ENCODE results near the gene NDN. TPM values are rescaled to one million over a fixed set of nuclear protein-coding genes. Genes with fewer than 3 reads are reported as not detected.
A peak's percentile ranks its signal among the peaks of the same experiment; 100 is the strongest.

NDN gene
- total and polyA plus RNA-seq, 3 donors from 2014 or later: 60.7 to 117 (median 66.5) TPM

DNA sequence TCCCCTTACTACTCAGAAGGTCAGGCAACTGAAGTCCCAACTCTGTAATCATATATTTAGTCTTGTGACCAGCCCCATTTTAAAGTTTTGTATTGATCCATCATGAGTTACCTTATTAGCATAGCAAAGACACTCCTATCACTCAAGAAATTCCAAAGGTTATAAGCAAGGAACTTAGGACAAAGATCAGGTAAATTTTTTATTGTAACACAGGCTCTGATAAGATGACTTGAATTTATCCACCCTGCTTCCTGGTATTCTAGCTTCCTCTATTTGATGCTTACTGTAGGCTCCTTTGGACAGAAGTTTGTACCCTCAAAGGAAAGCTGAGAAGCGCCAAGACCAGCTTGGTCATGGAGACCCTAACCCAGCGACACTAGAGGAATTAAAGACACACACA lies 8.2 kb upstream of the NDN start:
- Histone ChIP-seq H3K4me3 (no peak overlapping the region), H3K4me1 (no peaks in the 10 kb centered on the region), H3K36me3 (ENCODE audit: low read depth, missing control alignments) (no peaks in the 10 kb centered on the region), H3K27ac (no peak overlapping the region), H3K9me3 (no peaks in the 10 kb centered on the region), H3K27me3 (no peaks in the 10 kb centered on the region)
- 72 to 89% methylated on average over 2 of the region's 2 CpGs for WGBS, 2 donors
- TF ChIP-seq, protein P1, sequence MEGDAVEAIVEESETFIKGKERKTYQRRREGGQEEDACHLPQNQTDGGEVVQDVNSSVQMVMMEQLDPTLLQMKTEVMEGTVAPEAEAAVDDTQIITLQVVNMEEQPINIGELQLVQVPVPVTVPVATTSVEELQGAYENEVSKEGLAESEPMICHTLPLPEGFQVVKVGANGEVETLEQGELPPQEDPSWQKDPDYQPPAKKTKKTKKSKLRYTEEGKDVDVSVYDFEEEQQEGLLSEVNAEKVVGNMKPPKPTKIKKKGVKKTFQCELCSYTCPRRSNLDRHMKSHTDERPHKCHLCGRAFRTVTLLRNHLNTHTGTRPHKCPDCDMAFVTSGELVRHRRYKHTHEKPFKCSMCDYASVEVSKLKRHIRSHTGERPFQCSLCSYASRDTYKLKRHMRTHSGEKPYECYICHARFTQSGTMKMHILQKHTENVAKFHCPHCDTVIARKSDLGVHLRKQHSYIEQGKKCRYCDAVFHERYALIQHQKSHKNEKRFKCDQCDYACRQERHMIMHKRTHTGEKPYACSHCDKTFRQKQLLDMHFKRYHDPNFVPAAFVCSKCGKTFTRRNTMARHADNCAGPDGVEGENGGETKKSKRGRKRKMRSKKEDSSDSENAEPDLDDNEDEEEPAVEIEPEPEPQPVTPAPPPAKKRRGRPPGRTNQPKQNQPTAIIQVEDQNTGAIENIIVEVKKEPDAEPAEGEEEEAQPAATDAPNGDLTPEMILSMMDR (IDR thresholded peaks at IDR 0.05): no peak
- TF ChIP-seq POLR2A (IDR thresholded peaks at IDR 0.05): no peak
- DNase-seq: no peak
- intact Hi-C loops (cut with DNase I; ENCODE audit: low total_unique reads): no loop called here

DNA sequence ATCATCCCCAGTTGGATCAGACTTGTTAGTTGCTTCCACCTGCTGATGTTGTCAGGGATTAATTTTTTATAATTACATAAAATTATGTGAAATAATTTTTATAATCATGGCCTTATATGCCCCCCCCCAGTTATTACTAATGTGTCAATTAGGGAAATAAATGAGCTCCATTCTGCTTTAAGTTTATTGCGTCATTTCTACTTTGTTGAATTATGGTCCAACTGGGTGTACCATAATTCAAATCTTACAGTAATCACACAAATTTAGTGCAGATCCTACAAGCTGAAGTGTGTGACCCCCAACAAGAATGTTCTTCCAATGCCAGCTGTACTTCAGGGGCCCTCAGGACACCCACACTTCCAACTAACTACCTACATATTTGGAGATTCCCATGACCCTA lies 7.5 kb upstream of the NDN start:
- intact Hi-C loops (cut with DNase I; ENCODE audit: low total_unique reads): no loop called here
- no peak overlapping the region for H3K4me3 ChIP-seq
- WGBS, 2 donors: 94 to 95% methylated on average over 1 of the region's 1 CpG

DNA sequence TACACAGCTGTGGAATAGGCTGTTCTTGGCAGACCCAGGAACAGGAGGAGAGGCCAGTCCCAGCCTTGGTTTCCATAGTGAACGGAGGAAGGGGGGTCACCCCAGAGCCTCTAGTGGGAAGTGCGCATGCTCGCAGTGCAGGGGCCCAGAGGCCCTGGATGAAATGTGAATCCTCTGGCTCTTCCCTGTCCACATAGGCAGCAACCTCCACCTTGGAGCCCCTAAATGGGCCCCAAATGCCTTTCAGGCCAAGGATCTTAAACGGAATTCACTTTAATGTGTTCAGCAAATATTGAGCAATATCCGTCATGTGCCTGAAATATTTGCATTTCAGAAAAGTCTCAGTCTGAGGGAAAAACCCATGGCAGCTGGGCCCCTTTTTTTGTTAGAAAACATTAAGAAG lies 3.3 kb upstream of the NDN start:
- H3K4me1 ChIP-seq: no peaks in the 10 kb centered on the region
- peak; percentile 76 for DNase-seq
- WGBS, 2 donors: 61 to 64% methylated on average over 5 of the region's 5 CpGs
- intact Hi-C loops (cut with DNase I; ENCODE audit: low total_unique reads): no loop called here
- no peak overlapping the region for H3K4me3 ChIP-seq
- no peak overlapping the region for H3K27ac ChIP-seq
- no peaks in the 10 kb centered on the region for H3K27me3 ChIP-seq
- TF ChIP-seq, protein P1 (IDR thresholded peaks at IDR 0.05): no peak
- TF ChIP-seq POLR2A (IDR thresholded peaks at IDR 0.05): no peak
- no peaks in the 10 kb centered on the region for H3K9me3 ChIP-seq
- no peaks in the 10 kb centered on the region for H3K36me3 ChIP-seq (ENCODE audit: low read depth, missing control alignments)

More for the DNA sequence above, 7.5 kb upstream of the NDN start:
- no peak overlapping the region for H3K27ac ChIP-seq
- no peaks in the 10 kb centered on the region for H3K9me3 ChIP-seq
- no peaks in the 10 kb centered on the region for H3K36me3 ChIP-seq (ENCODE audit: low read depth, missing control alignments)
- TF ChIP-seq, protein P1 (IDR thresholded peaks at IDR 0.05): no peak
- no peak for TF ChIP-seq POLR2A (IDR thresholded peaks at IDR 0.05)
- H3K4me1 ChIP-seq: no peaks in the 10 kb centered on the region
- DNase-seq: no peak
- no peaks in the 10 kb centered on the region for H3K27me3 ChIP-seq

DNA sequence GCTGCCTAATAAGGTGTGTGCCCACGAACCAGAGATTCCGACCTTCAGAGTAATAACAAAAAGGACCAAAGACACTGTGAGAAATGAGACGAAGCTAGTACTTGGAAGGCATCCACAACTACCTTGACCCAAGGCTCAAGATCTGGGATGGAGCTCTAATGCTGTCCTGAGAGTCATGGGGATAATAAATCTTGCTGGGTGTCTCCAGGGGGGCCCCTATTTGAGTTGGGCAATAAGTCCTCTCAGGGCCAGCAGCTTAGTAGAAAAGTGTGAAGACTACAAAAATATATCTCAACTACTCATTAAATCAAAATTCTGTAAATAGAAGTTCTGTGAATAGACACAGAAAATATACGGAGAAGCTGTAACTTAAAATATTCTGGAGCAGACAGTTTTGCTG lies 2.9 kb upstream of the NDN start:
- Histone ChIP-seq H3K27ac (peak overlapping the region in 1 of 2 donors; percentile 22), H3K9me3 (no peaks in the 10 kb centered on the region), H3K27me3 (no peaks in the 10 kb centered on the region), H3K4me1 (no peaks in the 10 kb centered on the region), H3K4me3 (no peak overlapping the region), H3K36me3 (ENCODE audit: low read depth, missing control alignments) (no peaks in the 10 kb centered on the region)
- intact Hi-C loops (cut with DNase I; ENCODE audit: low total_unique reads): no loop called here
- no peak for TF ChIP-seq POLR2A (IDR thresholded peaks at IDR 0.05)
- TF ChIP-seq, protein P1 (IDR thresholded peaks at IDR 0.05): no peak
- WGBS, 2 donors: 56 to 70% methylated on average over 4 of the region's 4 CpGs
- DNase-seq: no peak

DNA sequence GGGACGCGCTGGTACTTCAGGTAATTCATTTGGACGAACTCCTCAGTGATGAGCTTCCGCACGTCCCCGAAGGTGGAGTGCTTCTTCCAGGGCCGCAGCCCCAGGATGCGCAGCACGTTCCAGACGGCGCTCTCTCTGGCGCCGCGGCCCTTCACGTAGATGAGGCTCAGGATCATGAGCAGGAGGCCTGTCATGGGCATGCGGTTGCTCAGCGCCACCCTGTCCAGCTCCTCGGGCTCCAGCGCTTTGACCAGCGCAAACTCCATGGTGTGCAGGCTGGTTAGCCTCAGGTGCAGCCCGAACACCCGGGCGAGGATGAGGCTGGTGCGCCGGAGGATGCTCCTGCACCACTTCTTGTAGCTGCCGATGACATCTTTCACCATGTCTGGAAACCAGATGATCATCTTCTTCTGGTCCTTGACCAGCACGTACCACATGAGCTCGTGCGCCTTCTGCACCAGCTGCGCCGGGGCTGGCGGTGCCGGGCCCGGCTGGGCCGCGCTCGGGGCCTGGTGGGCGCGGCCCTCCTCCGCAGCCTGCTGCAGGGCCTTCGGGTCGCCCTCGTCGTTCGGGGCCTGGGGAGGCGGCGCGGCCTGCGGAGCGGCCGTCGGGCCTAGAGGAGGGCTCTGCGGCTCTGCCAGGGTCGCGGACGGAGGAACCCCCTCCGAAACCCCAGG lies 501 bp downstream of the NDN start:
- 37% methylated on average over 50 of the region's 57 CpGs; no CpG with 5 or more reads in 1 of the 2 donors for WGBS, 2 donors
- peak overlapping the region; percentile 62 to 64 for H3K4me3 ChIP-seq
- peak overlapping the region; percentile 41 to 44 for H3K27ac ChIP-seq
- intact Hi-C loops (cut with DNase I; ENCODE audit: low total_unique reads): no loop called here
- no peaks in the 10 kb centered on the region for H3K36me3 ChIP-seq (ENCODE audit: low read depth, missing control alignments)
- TF ChIP-seq POLR2A (IDR thresholded peaks at IDR 0.05): no peak
- TF ChIP-seq, protein P1 (IDR thresholded peaks at IDR 0.05): no peak
- DNase-seq: peak; percentile 27
- no peaks in the 10 kb centered on the region for H3K27me3 ChIP-seq
- H3K9me3 ChIP-seq: no peaks in the 10 kb centered on the region
- H3K4me1 ChIP-seq: no peaks in the 10 kb centered on the region
